ENCODE results near the gene KCTD20.

GRCh38 chr6:36479256-36479655 is 36.5 kb downstream of the KCTD20 start:
- TF ChIP-seq POLR2AphosphoS5 (IDR thresholded peaks at IDR 0.05) (no peak), EP300 (IDR thresholded peaks at IDR 0.05) (no peak), POLR2A (IDR thresholded peaks at IDR 0.05) (no peak)
- TF ChIP-seq, protein P1, sequence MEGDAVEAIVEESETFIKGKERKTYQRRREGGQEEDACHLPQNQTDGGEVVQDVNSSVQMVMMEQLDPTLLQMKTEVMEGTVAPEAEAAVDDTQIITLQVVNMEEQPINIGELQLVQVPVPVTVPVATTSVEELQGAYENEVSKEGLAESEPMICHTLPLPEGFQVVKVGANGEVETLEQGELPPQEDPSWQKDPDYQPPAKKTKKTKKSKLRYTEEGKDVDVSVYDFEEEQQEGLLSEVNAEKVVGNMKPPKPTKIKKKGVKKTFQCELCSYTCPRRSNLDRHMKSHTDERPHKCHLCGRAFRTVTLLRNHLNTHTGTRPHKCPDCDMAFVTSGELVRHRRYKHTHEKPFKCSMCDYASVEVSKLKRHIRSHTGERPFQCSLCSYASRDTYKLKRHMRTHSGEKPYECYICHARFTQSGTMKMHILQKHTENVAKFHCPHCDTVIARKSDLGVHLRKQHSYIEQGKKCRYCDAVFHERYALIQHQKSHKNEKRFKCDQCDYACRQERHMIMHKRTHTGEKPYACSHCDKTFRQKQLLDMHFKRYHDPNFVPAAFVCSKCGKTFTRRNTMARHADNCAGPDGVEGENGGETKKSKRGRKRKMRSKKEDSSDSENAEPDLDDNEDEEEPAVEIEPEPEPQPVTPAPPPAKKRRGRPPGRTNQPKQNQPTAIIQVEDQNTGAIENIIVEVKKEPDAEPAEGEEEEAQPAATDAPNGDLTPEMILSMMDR (IDR thresholded peaks at IDR 0.05): no peak

Measured in gastroesophageal sphincter (tissue), 3 donors.